ENCODE results near the gene SMIM45.
A peak's percentile ranks its signal among the peaks of the same experiment; 100 is the strongest.

Gene SMIM45

DNA sequence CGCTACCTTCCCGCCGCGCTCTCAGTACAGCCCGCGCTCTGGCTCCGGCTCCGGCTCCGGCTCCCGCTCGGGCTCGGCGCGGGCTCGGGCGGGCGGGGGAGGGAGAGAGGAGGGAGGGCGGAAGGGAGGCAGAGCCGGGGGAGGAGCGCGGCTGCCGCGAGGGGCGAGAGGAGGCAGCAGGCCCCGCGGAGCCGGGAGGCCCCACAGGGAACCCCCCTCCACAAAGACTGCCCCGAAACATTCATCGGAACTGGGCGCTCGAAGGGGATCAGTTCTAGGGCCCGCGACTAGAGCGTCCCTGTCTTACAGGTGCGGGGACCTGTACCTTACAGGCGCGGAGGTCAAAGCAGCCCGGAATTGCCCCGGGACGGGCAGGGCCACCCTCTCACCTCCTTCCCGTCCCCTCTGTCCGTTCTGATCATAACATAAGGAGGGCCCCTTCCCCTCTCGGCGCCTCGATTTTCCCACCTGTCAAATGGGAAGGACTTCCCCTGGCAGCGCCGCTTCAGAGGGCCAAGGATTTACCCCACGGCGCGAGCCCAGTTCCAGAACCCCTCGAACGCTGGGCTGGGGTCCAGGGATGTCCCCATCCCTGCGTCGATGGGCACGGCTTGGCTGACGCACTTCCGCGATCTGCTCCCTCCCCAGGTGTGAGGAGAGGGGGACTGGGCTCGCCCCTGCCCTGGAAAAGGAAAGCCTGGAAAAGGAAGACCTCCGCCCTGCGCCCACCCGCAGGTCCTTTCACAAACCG lies 36.7 kb upstream of the SMIM45 start, which contains the start of gene SHISA8:
Gene SHISA8 (minus strand): TSS at position 40 of the 751 bp plus-strand sequence. CDS start 407 bp downstream, outside the sequence.
- peak within 1 kb of the TSS; percentile 9 for H3K4me3 ChIP-seq (ENCODE audit: low read depth, low read length)
- DNase-seq (ENCODE audit: low read depth): no peak

DNA sequence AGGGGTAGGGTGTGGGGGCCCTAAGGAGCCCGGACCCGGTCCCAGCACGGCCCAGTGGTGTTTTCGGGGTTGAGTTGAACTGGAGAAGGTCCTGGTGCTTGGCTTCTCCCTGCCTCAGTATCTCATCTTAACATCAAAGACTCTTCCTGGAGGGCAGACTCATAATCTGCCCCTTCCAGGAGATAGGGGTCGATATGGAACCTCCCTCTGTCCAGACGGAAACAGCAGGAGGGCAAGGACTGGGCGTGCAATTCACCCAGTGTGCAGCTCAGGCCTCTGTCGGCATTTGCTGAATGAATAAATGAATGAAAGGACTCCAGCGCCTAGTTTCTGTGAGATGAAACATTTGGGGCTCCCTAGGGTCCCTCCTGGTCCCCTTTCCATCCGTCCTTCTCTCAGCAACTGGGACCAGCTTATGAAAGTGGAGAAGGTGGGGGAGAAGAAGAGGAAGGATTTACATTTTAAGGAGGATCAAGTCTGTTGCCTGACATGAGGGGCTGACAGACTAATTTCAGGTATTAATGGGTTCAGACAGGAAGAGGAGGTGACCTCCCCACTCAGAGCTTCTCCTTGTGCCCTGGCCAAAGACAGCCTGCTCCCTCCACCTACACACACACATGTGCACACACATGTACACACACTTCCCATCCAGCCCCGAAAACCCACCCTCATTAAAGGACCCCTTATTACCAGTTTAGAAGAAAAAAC lies 36.0 kb upstream of the SMIM45 start:
- no peak overlapping the region for H3K4me3 ChIP-seq (ENCODE audit: low read depth, low read length)
- no peak for DNase-seq (ENCODE audit: low read depth)

DNA sequence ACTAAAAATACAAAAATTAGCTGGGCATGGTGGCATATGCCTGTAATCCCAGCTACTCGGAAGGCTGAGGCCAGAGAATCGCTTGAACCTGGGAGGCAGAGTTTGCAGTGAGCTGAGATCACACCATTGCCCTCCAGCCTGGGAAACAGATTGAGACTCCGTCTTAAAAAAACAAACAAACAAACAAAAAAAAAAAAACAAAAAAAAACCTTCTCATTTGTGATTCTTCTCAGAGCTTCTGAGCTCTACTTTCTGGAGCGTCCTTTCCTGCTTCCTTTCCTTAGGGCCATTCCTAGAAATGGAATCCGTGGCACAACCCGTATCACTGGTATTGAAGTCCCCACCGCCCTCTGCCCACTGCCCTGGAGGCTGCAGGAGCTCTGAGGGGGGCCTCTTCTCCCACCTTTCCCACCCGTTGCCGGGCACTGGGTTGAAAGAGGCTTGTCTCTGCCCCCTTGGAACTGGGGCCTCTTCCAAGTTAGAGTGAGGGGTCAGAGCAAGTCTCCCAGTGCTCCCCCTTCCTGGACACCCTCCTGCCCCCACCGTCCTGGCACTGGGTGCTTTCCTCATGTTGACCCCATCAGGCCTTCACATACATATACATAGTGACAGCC lies 35.1 kb upstream of the SMIM45 start:
- H3K4me3 ChIP-seq (ENCODE audit: low read depth, low read length): no peak overlapping the region
- no peak for DNase-seq (ENCODE audit: low read depth)

DNA sequence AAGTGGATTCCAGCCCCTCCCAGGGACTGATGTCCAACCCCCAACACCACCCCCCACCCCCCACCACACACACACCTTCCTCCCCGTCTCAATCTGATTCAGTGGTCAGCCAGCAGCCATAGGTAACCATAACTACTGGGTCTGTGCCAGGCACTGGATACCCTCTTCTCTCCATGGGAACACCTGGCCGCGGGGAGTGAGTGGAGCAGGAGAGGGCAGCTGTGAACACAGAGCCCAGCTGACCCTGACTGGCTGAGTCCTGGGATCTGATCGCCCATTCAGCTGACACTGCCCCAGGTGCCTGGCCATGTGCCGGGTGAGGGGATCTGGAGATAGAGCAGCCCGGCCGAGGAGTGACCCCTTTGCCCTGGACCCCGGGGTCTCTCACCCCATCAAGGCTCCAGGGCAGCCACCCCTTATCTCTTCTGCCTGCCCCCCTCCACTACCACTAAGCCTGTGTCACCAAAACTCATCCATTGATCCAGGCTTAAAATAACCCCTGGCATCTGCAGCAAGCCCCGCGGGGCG lies 34.5 kb upstream of the SMIM45 start:
- no peak for DNase-seq (ENCODE audit: low read depth)
- no peak overlapping the region for H3K4me3 ChIP-seq (ENCODE audit: low read depth, low read length)

DNA sequence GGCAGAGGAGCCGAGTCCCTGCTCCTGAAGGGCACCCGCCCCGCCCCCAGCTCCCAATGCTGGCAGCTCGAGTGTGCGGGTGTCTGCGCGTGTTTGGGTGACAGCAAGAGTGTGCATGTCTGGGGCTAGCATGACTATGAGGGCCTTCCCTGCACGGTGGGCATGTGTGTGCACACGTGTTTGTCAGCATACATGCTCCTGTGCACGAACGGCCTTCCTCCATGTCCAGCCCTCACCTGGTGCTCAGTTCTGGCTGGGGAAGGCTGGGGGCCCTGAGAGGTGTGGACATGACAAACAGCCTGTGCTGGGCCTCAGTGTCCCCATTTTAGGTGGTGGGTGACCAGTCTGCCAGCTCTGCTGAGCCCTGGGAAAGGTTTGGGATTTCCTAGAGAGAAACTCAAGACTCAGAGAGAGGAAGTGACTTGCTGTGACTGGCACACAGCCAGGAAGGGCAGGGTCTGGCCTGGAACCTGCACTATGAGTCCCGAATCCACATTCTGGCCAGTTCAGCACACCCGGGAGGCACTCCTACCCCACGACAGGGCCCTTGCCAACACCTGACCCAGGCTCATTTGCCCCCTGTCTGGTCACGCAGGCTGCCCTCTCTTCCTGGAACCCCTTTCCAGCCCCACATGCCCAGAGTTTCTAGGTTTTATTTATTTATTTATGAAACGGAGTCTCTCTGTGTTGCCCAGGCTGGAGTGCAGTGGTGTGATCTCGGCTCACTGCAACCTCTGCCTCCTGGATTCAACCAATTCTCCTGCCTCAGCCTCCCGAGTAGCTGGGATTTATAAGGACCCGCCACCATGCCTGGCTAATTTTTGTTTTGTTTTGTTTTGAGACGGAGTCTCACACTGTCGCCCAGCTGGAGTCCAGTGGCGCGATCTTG lies 33.8 kb upstream of the SMIM45 start:
- DNase-seq (ENCODE audit: low read depth): peak; percentile 7
- no peak overlapping the region for H3K4me3 ChIP-seq (ENCODE audit: low read depth, low read length)

DNA sequence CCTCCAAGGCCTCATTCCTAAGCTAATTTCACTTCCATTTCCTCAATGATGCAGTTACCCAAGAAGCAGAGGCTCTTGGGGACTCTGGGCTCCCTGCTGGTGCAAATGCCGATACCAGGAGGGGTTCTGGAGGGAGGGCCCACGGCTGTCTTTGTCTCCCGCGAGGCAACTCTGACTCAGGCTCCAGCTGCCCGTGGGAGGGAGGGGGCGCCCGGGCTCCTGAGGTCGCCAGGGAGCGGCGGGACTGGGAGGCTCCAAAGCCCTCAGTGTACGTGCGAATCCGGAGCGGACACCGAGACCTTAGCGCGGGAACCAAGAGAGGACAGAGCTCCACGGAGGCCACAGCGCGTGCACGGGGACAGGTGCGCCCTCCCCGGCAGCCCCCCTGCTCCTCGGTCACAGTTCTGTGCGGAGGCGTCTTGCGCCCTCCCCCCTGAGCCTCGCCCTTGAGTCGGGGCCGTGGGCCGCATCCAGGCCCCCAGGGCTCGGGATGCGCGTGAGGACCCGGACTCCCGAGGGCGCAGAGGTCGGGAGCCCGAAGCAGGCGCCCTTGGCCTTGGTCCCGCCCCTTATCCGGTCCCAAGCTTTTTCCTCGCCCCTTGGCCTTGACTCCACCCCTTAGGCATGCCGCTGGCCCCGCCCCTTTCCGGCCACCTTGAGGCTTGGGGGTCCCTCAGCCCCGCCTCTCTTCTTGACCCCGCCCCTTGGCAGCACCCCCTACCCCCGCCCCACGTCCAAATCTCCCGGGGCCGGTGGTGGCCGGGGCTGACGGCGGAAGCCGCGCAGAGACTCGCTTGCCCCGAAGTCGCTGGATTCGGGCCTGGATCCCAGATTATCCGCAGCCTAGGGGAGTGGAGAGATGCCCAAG lies 32.4 kb upstream of the SMIM45 start:
- H3K4me3 ChIP-seq (ENCODE audit: low read depth, low read length): peak overlapping the region; percentile 44
- peak; percentile 7 for DNase-seq (ENCODE audit: low read depth)

GRCh38 chr22:41920271-41920976 lies 31.5 kb upstream of the SMIM45 start:
- H3K4me3 ChIP-seq (ENCODE audit: low read depth, low read length): no peak overlapping the region
- no peak for DNase-seq (ENCODE audit: low read depth)

- no peak for DNase-seq (ENCODE audit: low read depth)
- no peak overlapping the region for H3K4me3 ChIP-seq (ENCODE audit: low read depth, low read length)
These were observed 29.6 kb upstream of the SMIM45 start for GRCh38 chr22:41922328-41922727.

- DNase-seq (ENCODE audit: low read depth): no peak
- no peak overlapping the region for H3K4me3 ChIP-seq (ENCODE audit: low read depth, low read length)
These were observed 28.9 kb upstream of the SMIM45 start for GRCh38 chr22:41922940-41923594.

- DNase-seq (ENCODE audit: low read depth): no peak
- no peak overlapping the region for H3K4me3 ChIP-seq (ENCODE audit: low read depth, low read length)
These were observed 28.2 kb upstream of the SMIM45 start for GRCh38 chr22:41923595-41924276.

GRCh38 chr22:41925783-41926460 lies 26.0 kb upstream of the SMIM45 start:
- peak overlapping the region; percentile 9 for H3K4me3 ChIP-seq (ENCODE audit: low read depth, low read length)
- no peak for DNase-seq (ENCODE audit: low read depth)

DNA sequence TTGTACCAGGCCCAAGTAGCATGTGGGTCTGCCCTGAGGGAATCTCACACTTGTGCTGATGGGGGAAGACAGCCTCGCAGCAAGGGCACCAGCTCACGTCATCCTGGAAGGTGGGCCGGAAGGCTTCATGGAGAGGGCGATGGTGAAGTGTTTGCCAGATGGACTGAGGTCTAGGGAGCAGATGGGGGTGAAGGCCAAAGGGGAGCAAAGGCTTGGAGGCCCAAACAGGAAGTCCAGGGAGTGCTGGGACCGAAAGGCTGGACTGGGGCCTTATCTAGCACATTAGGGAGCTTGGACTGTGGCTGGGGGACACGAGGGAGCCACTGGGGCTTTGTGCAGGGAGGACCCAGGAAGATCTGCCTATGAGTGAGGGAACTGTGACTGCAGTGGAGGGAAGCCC lies 24.1 kb upstream of the SMIM45 start:
- H3K4me3 ChIP-seq (ENCODE audit: low read depth, low read length): no peak overlapping the region

DNA sequence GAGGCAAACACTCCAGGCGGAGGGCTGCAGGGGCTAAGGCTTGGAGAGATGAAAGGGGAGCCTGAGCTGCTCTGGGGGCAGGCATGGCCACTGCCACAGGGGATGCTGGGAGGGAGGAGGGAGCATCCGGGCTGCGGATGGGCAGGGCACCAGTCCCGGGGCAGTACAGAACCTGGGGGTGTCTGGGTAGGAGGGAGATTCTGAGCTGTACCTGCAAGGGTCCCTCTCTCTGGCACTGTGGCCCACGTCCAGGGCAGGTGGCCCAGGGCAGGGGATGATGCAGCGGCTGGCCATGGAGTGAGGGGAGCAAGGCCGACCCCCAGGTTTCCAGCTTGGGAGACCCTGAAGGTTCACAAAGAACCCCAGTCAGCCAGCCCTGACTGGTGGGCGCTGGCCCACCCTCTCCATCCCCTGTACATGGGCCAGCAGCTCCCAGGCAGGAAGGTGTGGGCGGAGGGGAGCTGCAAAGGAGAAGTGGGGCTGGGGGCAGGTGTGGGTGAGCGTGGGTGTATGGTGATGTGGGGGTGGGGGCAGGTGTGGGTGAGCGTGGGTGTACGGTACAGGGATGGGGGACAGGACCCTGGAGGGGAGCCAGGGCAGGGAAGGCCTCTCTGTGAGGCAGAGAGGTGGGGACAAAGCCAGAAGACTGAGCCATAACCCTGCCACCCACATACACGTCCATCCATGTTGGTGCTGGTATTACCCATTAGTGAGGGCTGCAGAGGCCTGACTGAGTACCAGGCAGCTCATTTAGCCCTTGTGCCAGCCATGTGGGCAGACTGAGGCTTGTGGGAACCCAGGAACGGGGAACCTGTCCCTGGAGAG lies 23.1 kb upstream of the SMIM45 start:
- no peak for DNase-seq (ENCODE audit: low read depth)
- no peak overlapping the region for H3K4me3 ChIP-seq (ENCODE audit: low read depth, low read length)

More for the DNA sequence above, 24.1 kb upstream of the SMIM45 start:
- DNase-seq (ENCODE audit: low read depth): no peak

DNA sequence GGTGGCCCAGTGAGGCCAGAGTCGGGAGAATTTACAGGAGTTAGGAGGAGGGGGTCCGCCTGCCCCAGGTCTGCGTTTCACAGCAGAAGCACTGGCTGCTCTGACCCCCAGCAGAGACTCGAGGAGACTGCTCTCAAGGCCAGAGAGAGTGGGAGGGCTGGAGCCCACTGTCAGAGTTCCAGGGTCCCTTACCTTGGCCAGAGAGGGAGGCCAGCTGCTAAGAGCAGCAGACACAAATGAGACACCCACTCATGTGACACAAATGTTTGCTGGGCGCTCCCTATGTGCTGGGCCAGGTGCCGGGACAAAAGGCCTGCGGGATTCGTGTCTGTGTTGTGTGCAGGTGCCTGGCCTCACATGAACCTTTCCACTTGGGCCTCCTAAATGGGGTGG lies 22.5 kb upstream of the SMIM45 start:
- no peak for DNase-seq (ENCODE audit: low read depth)
- H3K4me3 ChIP-seq (ENCODE audit: low read depth, low read length): no peak overlapping the region

- no peak overlapping the region for H3K4me3 ChIP-seq (ENCODE audit: low read depth, low read length)
- no peak for DNase-seq (ENCODE audit: low read depth)
These were observed 20.2 kb upstream of the SMIM45 start for GRCh38 chr22:41931701-41932269.

Measured in skeletal muscle cell (primary cell).